Measurements from ENCODE around the gene LRMDA.

The LRMDA gene

GRCh38 chr10:75709811-75710210 lies 278.4 kb downstream of the LRMDA start:
- DNase-seq (ENCODE audit: low read depth in 2 of 2) = no peak

GRCh38 chr10:75712242-75712880 lies 280.9 kb downstream of the LRMDA start:
- no peak for DNase-seq (ENCODE audit: low read depth in 2 of 2)

- no peak for DNase-seq (ENCODE audit: low read depth in 2 of 2)
Measured at GRCh38 chr10:75716506-75716905, 285.1 kb downstream of the LRMDA start.

- DNase-seq (ENCODE audit: low read depth in 2 of 2) = no peak
Measured at GRCh38 chr10:75717126-75717916, 285.9 kb downstream of the LRMDA start.

GRCh38 chr10:75718991-75719390 lies 287.6 kb downstream of the LRMDA start:
- DNase-seq (ENCODE audit: low read depth in 2 of 2) = no peak

GRCh38 chr10:75720157-75720556 lies 288.7 kb downstream of the LRMDA start:
- DNase-seq (ENCODE audit: low read depth in 2 of 2) = no peak

- DNase-seq (ENCODE audit: low read depth in 2 of 2) = no peak
Measured at GRCh38 chr10:75722020-75722419, 290.6 kb downstream of the LRMDA start.

GRCh38 chr10:75722609-75723008 lies 291.2 kb downstream of the LRMDA start:
- DNase-seq (ENCODE audit: low read depth in 2 of 2) = no peak

GRCh38 chr10:75723319-75723980 lies 292.0 kb downstream of the LRMDA start:
- no peak for DNase-seq (ENCODE audit: low read depth in 2 of 2)

- no peak for DNase-seq (ENCODE audit: low read depth in 2 of 2)
Measured at GRCh38 chr10:75724047-75724446, 292.6 kb downstream of the LRMDA start.

GRCh38 chr10:75726522-75727483 lies 295.4 kb downstream of the LRMDA start:
- no peak for DNase-seq (ENCODE audit: low read depth in 2 of 2)

GRCh38 chr10:75730847-75731246 lies 299.4 kb downstream of the LRMDA start:
- no peak for DNase-seq (ENCODE audit: low read depth in 2 of 2)

- no peak for DNase-seq (ENCODE audit: low read depth in 2 of 2)
Measured at GRCh38 chr10:75733135-75733890, 301.9 kb downstream of the LRMDA start.

- no peak for DNase-seq (ENCODE audit: low read depth in 2 of 2)
Measured at GRCh38 chr10:75736151-75736640, 304.8 kb downstream of the LRMDA start.

- DNase-seq (ENCODE audit: low read depth in 2 of 2) = no peak
Measured at GRCh38 chr10:75736889-75737579, 305.6 kb downstream of the LRMDA start.

GRCh38 chr10:75737580-75737949 lies 306.1 kb downstream of the LRMDA start:
- DNase-seq (ENCODE audit: low read depth in 2 of 2) = no peak

- no peak for DNase-seq (ENCODE audit: low read depth in 2 of 2)
Measured at GRCh38 chr10:75738924-75739323, 307.5 kb downstream of the LRMDA start.

- DNase-seq (ENCODE audit: low read depth in 2 of 2) = no peak
Measured at GRCh38 chr10:75739414-75740143, 308.2 kb downstream of the LRMDA start.

- DNase-seq (ENCODE audit: low read depth in 2 of 2) = no peak
Measured at GRCh38 chr10:75740541-75740940, 309.1 kb downstream of the LRMDA start.

- no peak for DNase-seq (ENCODE audit: low read depth in 2 of 2)
Measured at GRCh38 chr10:75742355-75742754, 310.9 kb downstream of the LRMDA start.
